ENCODE results near the gene MRTFA.
"Not testable (repeated sequence)": the region's sequence is repeated elsewhere in the genome, so short reads cannot be mapped to it uniquely, and the experiment has no call there.

Gene MRTFA

GRCh38 chr22:40510631-40511364, 125.7 kb downstream of the MRTFA start:
- H3K9me3 ChIP-seq (ENCODE audit: control insufficient read depth, low read depth, low read length), result no peaks in the 10 kb centered on the region
- H3K4me3 ChIP-seq (ENCODE audit: low read length), result no peak overlapping the region
- H3K9ac ChIP-seq (ENCODE audit: low read length), result no peak overlapping the region
- no peaks in the 10 kb centered on the region for H3K36me3 ChIP-seq (ENCODE audit: control insufficient read depth, low read depth, low read length)
- no peak overlapping the region for H3K27ac ChIP-seq (ENCODE audit: low read length)
- no peaks in the 10 kb centered on the region for H3K4me1 ChIP-seq (ENCODE audit: control insufficient read depth, low read depth, low read length)
- no peaks in the 10 kb centered on the region for H3K27me3 ChIP-seq (ENCODE audit: control insufficient read depth, insufficient read depth, low read length)

GRCh38 chr22:40509401-40510134, 127.0 kb downstream of the MRTFA start:
- Histone ChIP-seq H3K27me3 (ENCODE audit: control insufficient read depth, insufficient read depth, low read length) (no peaks in the 10 kb centered on the region), H3K36me3 (ENCODE audit: control insufficient read depth, low read depth, low read length) (no peaks in the 10 kb centered on the region), H3K27ac (ENCODE audit: low read length) (no peak overlapping the region), H3K9me3 (ENCODE audit: control insufficient read depth, low read depth, low read length) (no peaks in the 10 kb centered on the region), H3K9ac (ENCODE audit: low read length) (no peak overlapping the region), H3K4me3 (ENCODE audit: low read length) (no peak overlapping the region), H3K4me1 (ENCODE audit: control insufficient read depth, low read depth, low read length) (no peaks in the 10 kb centered on the region)

- H3K9ac ChIP-seq (ENCODE audit: low read length); H3K4me3 ChIP-seq (ENCODE audit: low read length); H3K9me3 ChIP-seq (ENCODE audit: control insufficient read depth, low read depth, low read length); H3K4me1 ChIP-seq (ENCODE audit: control insufficient read depth, low read depth, low read length); H3K27me3 ChIP-seq (ENCODE audit: control insufficient read depth, insufficient read depth, low read length); H3K36me3 ChIP-seq (ENCODE audit: control insufficient read depth, low read depth, low read length); H3K27ac ChIP-seq (ENCODE audit: low read length): not testable (repeated sequence)
Measured at GRCh38 chr22:40508046-40508445, 128.5 kb downstream of the MRTFA start.

GRCh38 chr22:40507491-40507890, 129.0 kb downstream of the MRTFA start:
- Histone ChIP-seq H3K36me3 (ENCODE audit: control insufficient read depth, low read depth, low read length) (no peaks in the 10 kb centered on the region), H3K27ac (ENCODE audit: low read length) (no peak overlapping the region), H3K9me3 (ENCODE audit: control insufficient read depth, low read depth, low read length) (peaks cover 3% of the 10 kb centered on the region), H3K4me1 (ENCODE audit: control insufficient read depth, low read depth, low read length) (no peaks in the 10 kb centered on the region), H3K27me3 (ENCODE audit: control insufficient read depth, insufficient read depth, low read length) (no peaks in the 10 kb centered on the region), H3K9ac (ENCODE audit: low read length) (no peak overlapping the region), H3K4me3 (ENCODE audit: low read length) (no peak overlapping the region)

- no peak overlapping the region for H3K27ac ChIP-seq (ENCODE audit: low read length)
- H3K9me3 ChIP-seq (ENCODE audit: control insufficient read depth, low read depth, low read length), result peaks cover 3% of the 10 kb centered on the region
- H3K4me1 ChIP-seq (ENCODE audit: control insufficient read depth, low read depth, low read length), result no peaks in the 10 kb centered on the region
- no peak overlapping the region for H3K4me3 ChIP-seq (ENCODE audit: low read length)
- no peak overlapping the region for H3K9ac ChIP-seq (ENCODE audit: low read length)
- no peaks in the 10 kb centered on the region for H3K36me3 ChIP-seq (ENCODE audit: control insufficient read depth, low read depth, low read length)
- H3K27me3 ChIP-seq (ENCODE audit: control insufficient read depth, insufficient read depth, low read length), result no peaks in the 10 kb centered on the region
Measured at GRCh38 chr22:40506762-40507161, 129.8 kb downstream of the MRTFA start.

GRCh38 chr22:40504285-40505249, 132.0 kb downstream of the MRTFA start:
- Histone ChIP-seq H3K9me3 (ENCODE audit: control insufficient read depth, low read depth, low read length) (peaks cover 3% of the 10 kb centered on the region), H3K9ac (ENCODE audit: low read length) (no peak overlapping the region), H3K27ac (ENCODE audit: low read length) (no peak overlapping the region), H3K4me1 (ENCODE audit: control insufficient read depth, low read depth, low read length) (no peaks in the 10 kb centered on the region), H3K27me3 (ENCODE audit: control insufficient read depth, insufficient read depth, low read length) (no peaks in the 10 kb centered on the region), H3K36me3 (ENCODE audit: control insufficient read depth, low read depth, low read length) (no peaks in the 10 kb centered on the region), H3K4me3 (ENCODE audit: low read length) (no peak overlapping the region)

- Histone ChIP-seq H3K9me3 (ENCODE audit: control insufficient read depth, low read depth, low read length) (peaks cover 3% of the 10 kb centered on the region), H3K27me3 (ENCODE audit: control insufficient read depth, insufficient read depth, low read length) (no peaks in the 10 kb centered on the region), H3K4me1 (ENCODE audit: control insufficient read depth, low read depth, low read length) (peaks cover 10% of the 10 kb centered on the region), H3K36me3 (ENCODE audit: control insufficient read depth, low read depth, low read length) (no peaks in the 10 kb centered on the region), H3K9ac (ENCODE audit: low read length) (no peak overlapping the region), H3K4me3 (ENCODE audit: low read length) (no peak overlapping the region), H3K27ac (ENCODE audit: low read length) (no peak overlapping the region)
Measured at GRCh38 chr22:40502919-40503318, 133.6 kb downstream of the MRTFA start.

- H3K27ac ChIP-seq (ENCODE audit: low read length); H3K9me3 ChIP-seq (ENCODE audit: control insufficient read depth, low read depth, low read length); H3K36me3 ChIP-seq (ENCODE audit: control insufficient read depth, low read depth, low read length); H3K27me3 ChIP-seq (ENCODE audit: control insufficient read depth, insufficient read depth, low read length); H3K9ac ChIP-seq (ENCODE audit: low read length); H3K4me3 ChIP-seq (ENCODE audit: low read length): not testable (repeated sequence)
- peaks cover 10% of the 10 kb centered on the region for H3K4me1 ChIP-seq (ENCODE audit: control insufficient read depth, low read depth, low read length)
Measured at GRCh38 chr22:40500465-40500786, 136.1 kb downstream of the MRTFA start.

- Histone ChIP-seq H3K27me3 (ENCODE audit: control insufficient read depth, insufficient read depth, low read length) (no peaks in the 10 kb centered on the region), H3K4me3 (ENCODE audit: low read length) (no peak overlapping the region), H3K27ac (ENCODE audit: low read length) (no peak overlapping the region), H3K36me3 (ENCODE audit: control insufficient read depth, low read depth, low read length) (no peaks in the 10 kb centered on the region), H3K4me1 (ENCODE audit: control insufficient read depth, low read depth, low read length) (peaks cover 10% of the 10 kb centered on the region), H3K9me3 (ENCODE audit: control insufficient read depth, low read depth, low read length) (peaks cover 3% of the 10 kb centered on the region), H3K9ac (ENCODE audit: low read length) (no peak overlapping the region)
Measured at GRCh38 chr22:40499209-40499623, 137.3 kb downstream of the MRTFA start.

- H3K9ac ChIP-seq (ENCODE audit: low read length), result no peak overlapping the region
- H3K9me3 ChIP-seq (ENCODE audit: control insufficient read depth, low read depth, low read length), result peaks cover 3% of the 10 kb centered on the region
- no peaks in the 10 kb centered on the region for H3K27me3 ChIP-seq (ENCODE audit: control insufficient read depth, insufficient read depth, low read length)
- H3K4me1 ChIP-seq (ENCODE audit: control insufficient read depth, low read depth, low read length), result peaks cover 10% of the 10 kb centered on the region
- H3K36me3 ChIP-seq (ENCODE audit: control insufficient read depth, low read depth, low read length), result no peaks in the 10 kb centered on the region
- no peak overlapping the region for H3K4me3 ChIP-seq (ENCODE audit: low read length)
- no peak overlapping the region for H3K27ac ChIP-seq (ENCODE audit: low read length)
Measured at GRCh38 chr22:40498420-40499208, 137.9 kb downstream of the MRTFA start.

- no peaks in the 10 kb centered on the region for H3K36me3 ChIP-seq (ENCODE audit: control insufficient read depth, low read depth, low read length)
- no peaks in the 10 kb centered on the region for H3K9me3 ChIP-seq (ENCODE audit: control insufficient read depth, low read depth, low read length)
- no peak overlapping the region for H3K27ac ChIP-seq (ENCODE audit: low read length)
- peaks cover 6% of the 10 kb centered on the region for H3K4me1 ChIP-seq (ENCODE audit: control insufficient read depth, low read depth, low read length)
- no peak overlapping the region for H3K9ac ChIP-seq (ENCODE audit: low read length)
- no peak overlapping the region for H3K4me3 ChIP-seq (ENCODE audit: low read length)
- H3K27me3 ChIP-seq (ENCODE audit: control insufficient read depth, insufficient read depth, low read length), result no peaks in the 10 kb centered on the region
Measured at GRCh38 chr22:40493441-40493840, 143.1 kb downstream of the MRTFA start.
